ENCODE results near the gene FGF4.

The FGF4 gene

GRCh38 chr11:69750875-69751597 is 24.1 kb downstream of the FGF4 start:
- no peak overlapping the region for H3K4me3 ChIP-seq (ENCODE audit: low read depth, low read length)
- no peak for TF ChIP-seq CTCF (IDR thresholded peaks at IDR 0.05; ENCODE audit: low read depth, low read length)

DNA sequence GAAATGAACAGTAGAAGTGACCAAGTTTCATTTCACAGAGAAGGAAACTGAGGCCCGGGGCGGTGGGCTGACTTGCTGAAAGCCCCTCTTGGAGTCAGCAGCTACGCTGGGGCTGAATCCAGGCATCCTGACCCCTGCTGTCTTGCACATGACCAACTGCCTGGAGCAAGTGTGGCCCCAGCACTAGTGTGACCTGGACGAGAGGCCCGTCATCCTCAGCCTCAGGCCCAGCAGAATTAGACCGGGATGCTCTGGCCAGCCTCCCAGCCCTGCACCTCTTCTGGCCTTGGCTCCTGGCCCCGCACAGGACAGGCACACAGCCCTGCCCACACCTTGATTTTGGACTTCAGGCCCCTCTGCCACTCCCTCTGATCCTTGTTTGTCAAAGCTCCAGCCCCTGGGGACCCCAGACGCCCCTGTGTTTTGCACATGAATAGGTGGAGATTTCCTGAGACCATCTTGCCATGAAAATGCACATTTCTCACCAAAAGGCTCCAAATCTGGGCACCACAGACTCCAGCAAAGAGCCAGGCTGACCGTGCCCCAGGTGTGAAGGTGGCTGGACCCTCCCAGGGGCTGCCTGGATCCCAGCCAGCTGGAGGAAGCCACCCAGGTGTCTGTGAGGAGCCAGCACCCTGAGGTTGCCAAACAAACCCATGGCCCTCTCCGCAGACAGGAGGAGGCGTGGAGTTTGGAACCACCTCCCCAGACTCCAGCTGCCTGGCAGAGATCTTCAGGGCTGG is 24.9 kb downstream of the FGF4 start:
- H3K4me3 ChIP-seq (ENCODE audit: low read depth, low read length), result no peak overlapping the region
- TF ChIP-seq CTCF (IDR thresholded peaks at IDR 0.05; ENCODE audit: low read depth, low read length), result no peak

- no peak overlapping the region for H3K4me3 ChIP-seq (ENCODE audit: low read depth, low read length)
- no peak for TF ChIP-seq CTCF (IDR thresholded peaks at IDR 0.05; ENCODE audit: low read depth, low read length)
Measured at GRCh38 chr11:69748637-69749036, 26.5 kb downstream of the FGF4 start.

GRCh38 chr11:69746752-69747742 is 28.1 kb downstream of the FGF4 start:
- H3K4me3 ChIP-seq (ENCODE audit: low read depth, low read length), result no peak overlapping the region
- no peak for TF ChIP-seq CTCF (IDR thresholded peaks at IDR 0.05; ENCODE audit: low read depth, low read length)

DNA sequence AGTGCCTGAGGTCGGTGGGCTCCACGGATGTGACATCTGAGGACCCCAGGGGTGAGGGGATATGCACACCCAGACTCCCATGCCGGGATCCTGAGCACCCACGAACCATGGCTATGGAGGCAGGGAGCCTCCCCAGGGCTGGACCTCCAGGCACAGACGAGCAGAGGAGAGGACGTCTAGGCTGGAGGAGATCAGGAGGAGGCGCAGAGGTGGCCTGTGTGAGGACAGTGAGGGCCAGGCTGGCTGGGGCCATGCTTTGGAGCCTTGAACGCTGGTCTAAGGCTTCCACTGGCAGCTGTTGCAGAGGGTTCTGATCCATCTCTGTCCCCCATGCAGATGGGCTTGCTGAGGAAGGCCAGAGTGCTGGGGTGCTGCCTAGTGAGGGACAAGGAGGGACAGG is 29.0 kb downstream of the FGF4 start:
- no peak for TF ChIP-seq CTCF (IDR thresholded peaks at IDR 0.05; ENCODE audit: low read depth, low read length)
- H3K4me3 ChIP-seq (ENCODE audit: low read depth, low read length), result no peak overlapping the region

GRCh38 chr11:69745201-69745600 is 29.9 kb downstream of the FGF4 start:
- no peak for TF ChIP-seq CTCF (IDR thresholded peaks at IDR 0.05; ENCODE audit: low read depth, low read length)
- H3K4me3 ChIP-seq (ENCODE audit: low read depth, low read length), result no peak overlapping the region

All from WI38 (cell line).